Measurements from ENCODE around the gene TBC1D22B. TPM values are rescaled to one million over a fixed set of nuclear protein-coding genes. Genes with fewer than 3 reads are reported as not detected.

TBC1D22B gene
- total and polyA plus RNA-seq, 9 of the 15 experiments (the other 6 are each of a cell fraction or from before 2014, with no cell fraction given): 4.8 to 24.2 (median 13.5) TPM

GRCh38 chr6:37369321-37370201, 112.0 kb downstream of the TBC1D22B start:
- no peaks in the 10 kb centered on the region for H3K9me3 ChIP-seq (replicated peaks; ENCODE audit: control insufficient read depth, insufficient read depth, low read depth, low read length)
- H3K79me2 ChIP-seq (ENCODE audit: control insufficient read depth, insufficient read depth, low read length): no peaks in the 10 kb centered on the region
- 26% methylated on average over 1 of the region's 1 CpG for WGBS (ENCODE audit: insufficient coverage, low coverage, missing lambda C conversion rate)
- ChIA-PET POLR2A (interaction anchor here (0.6 to 0.8 kb wide), 2 partner anchors 111 to 516 kb away, joined by 3 read pairs; no protein-coding TSS in a partner anchor), CTCF (ENCODE audit: low intra/inter-chr PET ratio) (no interaction called here)
- no TSS peak for BruUV-seq (replicated peaks)
- H3K4me1 ChIP-seq (replicated peaks in 1 of 2; ENCODE audit: control insufficient read depth in 2 of 2, insufficient read depth in 2 of 2, low read length in 2 of 2): no peaks in the 10 kb centered on the region
- TF ChIP-seq ID3 (CRISPR knock-in tag; IDR thresholded peaks at IDR 0.05): no peak
- TF ChIP-seq ID3 (tag; IDR thresholded peaks at IDR 0.05): peak; percentile 86
- no peak for TF ChIP-seq PRPF4 (IDR thresholded peaks at IDR 0.05; ENCODE audit: insufficient read depth, low read depth, low read length, poor library complexity, severe bottlenecking)
- H4K20me1 ChIP-seq (replicated peaks; ENCODE audit: control insufficient read depth, insufficient read depth, low read length): no peaks in the 10 kb centered on the region; the same call in 1 of the 2 replicates
- no peak overlapping the region for H3K27ac ChIP-seq (ENCODE audit: extremely low read depth, low read depth, low read length)
- no peak for DNase-seq (ENCODE audit: extremely low read depth in 1 of 4, low spot score in 3 of 4)
- no peaks in the 10 kb centered on the region for H3K9me1 ChIP-seq (ENCODE audit: control insufficient read depth, insufficient read depth, low read length)
- peaks cover 75% of the 10 kb centered on the region for H3K36me3 ChIP-seq (ENCODE audit: control insufficient read depth, insufficient read depth, low read length)
- no peak overlapping the region for H3K4me2 ChIP-seq (ENCODE audit: insufficient read depth, low read length)
- ATAC-seq: no peak
- intact Hi-C loops (cut with micrococcal nuclease): no loop called here
- no peak overlapping the region for H2AFZ ChIP-seq (ENCODE audit: low read depth, low read length)
- H3K9ac ChIP-seq (ENCODE audit: insufficient read depth in 1 of 2, low read depth in 2 of 2, low read length in 2 of 2): no peak overlapping the region
- H3K27me3 ChIP-seq (ENCODE audit: control insufficient read depth in 2 of 2, insufficient read depth in 2 of 2, low read length in 2 of 2): no peaks in the 10 kb centered on the region
- no peak for FAIRE-seq
- in situ Hi-C loops (cut with MboI): loop anchor here (25.0 kb wide), 1 partner anchor 1118 kb away; no protein-coding TSS in a partner anchor
- H3K4me3 ChIP-seq: no peak overlapping the region
